Transverse colon (tissue), 4 donors: ENCODE data around the gene XKR3. TPM values are rescaled to one million over a fixed set of nuclear protein-coding genes. Genes with fewer than 3 reads are reported as not detected.
"Not testable (repeated sequence)": the region's sequence is repeated elsewhere in the genome, so short reads cannot be mapped to it uniquely, and the experiment has no call there.

Source experiments
- DNase-seq: peaks from one replicate; pipeline ENCODE4 v3.0.0-alpha.2; 2019
- H3K27ac ChIP-seq, 4 donors: fragments of 200-600 bp; sonication (generic); 2 replicates each; pipeline ENCODE4 v1.5.1; 2016 to 2018; ENCODE audit warnings: inconsistent platforms in 4 of 4
- H3K27me3 ChIP-seq: fragments of 200-600 bp; sonication (generic); 2 replicates; pipeline ENCODE4 v1.5.1; 2017; ENCODE audit warnings: inconsistent platforms
- H3K36me3 ChIP-seq, 4 donors: fragments of 200-600 bp; sonication (generic); 2 replicates each; pipeline ENCODE4 v1.5.1; 2017 to 2019; ENCODE audit warnings: inconsistent platforms in 4 of 4
- H3K4me1 ChIP-seq, 4 donors: fragments of 200-600 bp; sonication (generic); 2 replicates each; pipeline ENCODE4 v1.5.1; 2017 to 2020; ENCODE audit warnings: inconsistent platforms in 4 of 4
- H3K4me3 ChIP-seq, 4 donors: fragments of 200-600 bp; sonication (generic); 1 replicate in 1 of 4; 2 replicates in 3 of 4; pipeline versions ENCODE4 v1.5.1 to v1.6.1; 2017 to 2019; ENCODE audit warnings: inconsistent platforms in 4 of 4
- H3K9me3 ChIP-seq, 2 donors: fragments of 200-600 bp; sonication (generic); 2 replicates each; pipeline ENCODE4 v1.5.1; 2017 to 2019; ENCODE audit warnings: inconsistent platforms in 2 of 2
- CTCF ChIP-seq, 5 experiments: fragments of 200-600 bp in 3 of 5; fragments of 450-650 bp in 2 of 5; sonication (generic) in 3 of 5; IDR thresholded peaks; 1 replicate in 2 of 5; 2 replicates in 3 of 5; pipeline ENCODE4 v1.5.1; 2016 to 2017; ENCODE audit warnings: antibody characterized with exemption in 5 of 5, inconsistent platforms in 3 of 5, mild to moderate bottlenecking in 2 of 5, moderate library complexity in 1 of 5
- EP300 ChIP-seq: sonication (generic); formaldehyde crosslinking; IDR thresholded peaks from one replicate; pipeline ENCODE4 v1.6.1; 2017; ENCODE audit warnings: antibody characterized with exemption, low read depth
- POLR2A ChIP-seq: fragments of 450-650 bp; IDR thresholded peaks from one replicate; pipeline ENCODE4 v1.6.1; 2016; ENCODE audit warnings: antibody characterized with exemption, mild to moderate bottlenecking, moderate library complexity
- POLR2AphosphoS5 ChIP-seq, 3 donors: sonication (generic); formaldehyde crosslinking; IDR thresholded peaks; one replicate each; pipeline ENCODE4 v1.6.1; 2016; ENCODE audit warnings: antibody characterized with exemption in 3 of 3
- WGBS, 2 donors: methylation state at CpG; one replicate each; pipeline ENCODE4 v1.1.5; 2018; ENCODE audit warnings: low coverage in 1 of 2; 5-methylcytosine and 5-hydroxymethylcytosine counted together
- in situ Hi-C, 4 donors: fragments of 200-750 bp; cut with MboI; loops; one replicate each; pipeline versions ENCODE4 v1.15.0 to v1.15.1; 2017; ENCODE audit warnings: low sequenced_read_pairs in 3 of 4, low pct_ligation_motif_present in 1 of 4, low pct_unique_long_range_greater_than_20kb in 1 of 4
- intact Hi-C: fragments of 100-400 bp; cut with DNase I; formaldehyde crosslinking; loops from one replicate; pipeline ENCODE4 v1.15.1; 2023; ENCODE audit warnings: low total_unique reads
- total RNA-seq, 4 donors: library from RNA; depleted of rRNA; stranded (reverse); fragments of >200 nt; gene quantifications; one replicate each; pipeline ENCODE4 v1.1.0, GENCODE V29; 2016

The XKR3 gene
- total RNA-seq, 4 donors from 2014 or later, result not detected

- TF ChIP-seq POLR2AphosphoS5 (IDR thresholded peaks at IDR 0.05) (no peak), CTCF (IDR thresholded peaks at IDR 0.05) (no peak), POLR2A (no peak), EP300 (no peak)
- no peaks in the 10 kb centered on the region for H3K27me3 ChIP-seq
- in situ Hi-C loops, result no loop called here
Measured at GRCh38 chr22:16801088-16801487, 24.1 kb downstream of the XKR3 start.

GRCh38 chr22:16800358-16800757 lies 24.9 kb downstream of the XKR3 start:
- Histone ChIP-seq H3K27ac (no peak overlapping the region), H3K9me3 (peaks cover 3 to 5% of the 10 kb centered on the region in 2 donors), H3K27me3 (no peaks in the 10 kb centered on the region), H3K4me3 (no peak overlapping the region), H3K36me3 (no peaks in the 10 kb centered on the region), H3K4me1 (no peaks in the 10 kb centered on the region)
- DNase-seq, result no peak
- in situ Hi-C loops (no loop called here), intact Hi-C loops (no loop called here)
- TF ChIP-seq POLR2A (no peak), CTCF (IDR thresholded peaks at IDR 0.05) (no peak), EP300 (no peak), POLR2AphosphoS5 (IDR thresholded peaks at IDR 0.05) (no peak)
- WGBS, 2 donors, result 81 to 100% methylated on average over 1 of the region's 1 CpG

More at GRCh38 chr22:16801088-16801487, 24.1 kb downstream of the XKR3 start:
- no peak overlapping the region for H3K4me3 ChIP-seq
- intact Hi-C loops, result no loop called here
- no peaks in the 10 kb centered on the region for H3K4me1 ChIP-seq
- no peak overlapping the region for H3K27ac ChIP-seq
- no peak for DNase-seq
- WGBS, 2 donors, result 78 to 80% methylated on average over 3 of the region's 3 CpGs
- no peaks in the 10 kb centered on the region for H3K36me3 ChIP-seq
- H3K9me3 ChIP-seq, result peaks cover 3 to 5% of the 10 kb centered on the region in 2 donors

- 87% methylated on average over 1 of the region's 1 CpG; no CpG with 5 or more reads in 1 of the 2 donors for WGBS, 2 donors
- H3K36me3 ChIP-seq, H3K4me1 ChIP-seq, H3K4me3 ChIP-seq, H3K27ac ChIP-seq, intact Hi-C loops, DNase-seq, in situ Hi-C loops, H3K9me3 ChIP-seq, H3K27me3 ChIP-seq: not testable (repeated sequence)
Measured at GRCh38 chr22:16795504-16795903, 29.7 kb downstream of the XKR3 start.

GRCh38 chr22:16793831-16794230 lies 31.4 kb downstream of the XKR3 start:
- intact Hi-C loops (no loop called here), in situ Hi-C loops (no loop called here)
- TF ChIP-seq POLR2AphosphoS5 (IDR thresholded peaks at IDR 0.05) (no peak), CTCF (IDR thresholded peaks at IDR 0.05) (no peak), POLR2A (no peak), EP300 (no peak)
- Histone ChIP-seq H3K4me1 (no peaks in the 10 kb centered on the region), H3K9me3 (peaks cover 2 to 3% of the 10 kb centered on the region in 2 donors), H3K27me3 (no peaks in the 10 kb centered on the region), H3K27ac (no peak overlapping the region), H3K4me3 (no peak overlapping the region), H3K36me3 (no peaks in the 10 kb centered on the region)
- no peak for DNase-seq
- 91 to 100% methylated on average over 1 of the region's 1 CpG for WGBS, 2 donors

- H3K36me3 ChIP-seq, result no peaks in the 10 kb centered on the region
- WGBS, 2 donors, result 15 to 38% methylated on average over 3 to 4 of the region's 4 CpGs
- no peaks in the 10 kb centered on the region for H3K27me3 ChIP-seq
- no peak overlapping the region for H3K27ac ChIP-seq
- H3K4me1 ChIP-seq, result no peaks in the 10 kb centered on the region
- in situ Hi-C loops (no loop called here), intact Hi-C loops (no loop called here)
- peaks cover 0 to 2% of the 10 kb centered on the region in 2 donors for H3K9me3 ChIP-seq
- no peak for DNase-seq
- TF ChIP-seq POLR2AphosphoS5 (IDR thresholded peaks at IDR 0.05) (no peak), EP300 (no peak), CTCF (IDR thresholded peaks at IDR 0.05) (no peak), POLR2A (no peak)
- no peak overlapping the region for H3K4me3 ChIP-seq
Measured at GRCh38 chr22:16789860-16790493, 35.2 kb downstream of the XKR3 start.
